Endometrial microvascular endothelial cells (primary cell): ENCODE data around the gene ARHGAP42. TPM values are rescaled to one million over a fixed set of nuclear protein-coding genes. Genes with fewer than 3 reads are reported as not detected.
"Not testable (repeated sequence)": the region's sequence is repeated elsewhere in the genome, so short reads cannot be mapped to it uniquely, and the experiment has no call there.

Experiments used
- in situ Hi-C: cut with HindIII; loops from 2 replicates; pipeline ENCODE4 v1.10.0; 2017; ENCODE audit warnings: low sequenced_read_pairs, low pct_unique_long_range_greater_than_20kb; ENCODE audit errors: inconsistent ontology term
- total RNA-seq: library from RNA; depleted of rRNA; stranded (reverse); fragments of >200 nt; gene quantifications from one replicate; pipeline ENCODE4 v1.2.3, GENCODE V29; 2015; ENCODE audit errors: inconsistent ontology term

Gene ARHGAP42
- total RNA-seq, 1 donor from 2014 or later: 6.2 TPM

DNA sequence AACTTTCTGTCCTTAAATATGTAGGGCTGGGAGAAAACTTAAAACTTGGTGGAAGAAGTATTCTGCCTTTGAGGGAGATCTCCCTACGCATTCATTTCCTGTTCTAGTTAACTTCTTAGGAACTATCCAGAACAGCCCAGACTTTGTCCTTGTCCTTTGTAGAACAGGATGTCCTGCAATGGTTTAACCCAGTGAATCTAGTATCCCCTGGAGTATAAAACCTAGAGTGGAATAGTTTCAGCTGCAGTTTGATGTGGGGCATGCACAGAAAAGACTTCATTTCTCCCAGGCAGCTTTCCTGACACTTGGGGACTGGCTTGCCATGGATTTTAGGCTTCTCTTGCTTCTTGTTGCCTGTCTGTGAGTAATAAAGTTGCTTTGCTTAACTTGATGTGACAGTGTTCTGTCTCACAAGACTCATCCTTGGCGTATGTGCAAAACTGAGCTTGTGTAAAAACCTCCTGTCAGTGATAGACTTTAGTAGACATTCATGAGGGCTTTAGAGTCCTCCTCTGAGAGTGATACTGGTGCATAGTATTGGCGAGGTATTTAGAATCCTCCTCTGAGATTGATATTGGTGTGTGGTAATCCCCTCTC lies 28.2 kb downstream of the ARHGAP42 start:
- in situ Hi-C loops: no loop called here

DNA sequence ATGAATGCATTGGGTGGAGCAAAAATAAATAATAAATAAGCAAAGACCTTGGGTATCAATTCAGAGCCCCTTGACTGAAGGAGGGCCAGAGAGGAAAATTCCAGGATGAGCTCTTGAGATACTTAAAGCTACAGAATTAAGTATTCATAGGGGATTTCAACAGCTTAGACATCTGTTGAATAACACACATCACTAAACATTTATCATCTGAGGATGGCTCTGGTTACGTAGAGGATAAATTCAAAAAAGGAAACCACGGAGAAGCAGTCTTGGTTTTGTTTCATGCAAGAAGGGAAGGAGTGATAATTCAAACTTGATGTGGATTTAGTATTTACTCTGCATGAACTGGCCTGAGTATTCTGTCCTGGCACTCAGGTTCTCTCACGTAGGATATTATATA lies 29.8 kb downstream of the ARHGAP42 start:
- in situ Hi-C loops: no loop called here

DNA sequence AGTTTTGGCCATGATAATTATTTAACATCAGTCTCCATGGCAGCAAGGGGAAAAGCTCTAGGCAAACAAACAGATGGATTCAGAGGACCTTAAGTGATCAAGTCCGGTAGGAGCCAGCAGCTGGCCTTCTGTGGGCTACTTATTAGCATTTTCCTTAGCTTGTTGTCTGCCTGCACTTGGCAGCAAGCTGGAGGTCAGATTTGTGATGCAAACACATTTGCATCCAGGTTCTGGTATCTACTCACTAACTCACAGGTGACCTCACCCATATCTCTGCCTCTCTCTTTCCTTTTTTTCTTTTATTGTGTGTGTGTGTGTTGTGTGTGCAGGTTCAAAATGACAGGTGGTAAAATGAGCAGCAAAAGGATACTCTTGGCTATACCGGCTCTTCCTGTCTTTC lies 32.3 kb downstream of the ARHGAP42 start:
- in situ Hi-C loops: no loop called here

DNA sequence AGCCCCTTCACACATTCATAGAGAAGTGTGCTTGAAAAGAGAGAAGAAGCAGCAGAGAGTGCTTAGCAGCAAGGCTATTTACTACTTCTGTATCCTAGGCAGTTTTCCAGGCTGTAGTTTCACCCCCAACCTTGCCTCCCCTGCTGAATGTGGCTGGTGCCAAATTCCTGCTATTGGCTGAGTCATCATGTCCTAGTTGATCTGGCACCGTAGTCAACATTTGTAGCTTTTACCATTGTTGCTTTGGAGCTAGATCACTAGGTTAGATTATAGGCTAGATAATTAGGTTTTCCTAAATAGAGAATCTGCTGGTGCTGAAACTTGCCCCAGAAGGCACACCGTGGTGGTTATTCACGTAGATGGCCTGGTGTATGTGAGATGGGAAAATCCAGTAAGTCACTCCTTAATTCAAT lies 32.7 kb downstream of the ARHGAP42 start:
- in situ Hi-C loops: no loop called here

DNA sequence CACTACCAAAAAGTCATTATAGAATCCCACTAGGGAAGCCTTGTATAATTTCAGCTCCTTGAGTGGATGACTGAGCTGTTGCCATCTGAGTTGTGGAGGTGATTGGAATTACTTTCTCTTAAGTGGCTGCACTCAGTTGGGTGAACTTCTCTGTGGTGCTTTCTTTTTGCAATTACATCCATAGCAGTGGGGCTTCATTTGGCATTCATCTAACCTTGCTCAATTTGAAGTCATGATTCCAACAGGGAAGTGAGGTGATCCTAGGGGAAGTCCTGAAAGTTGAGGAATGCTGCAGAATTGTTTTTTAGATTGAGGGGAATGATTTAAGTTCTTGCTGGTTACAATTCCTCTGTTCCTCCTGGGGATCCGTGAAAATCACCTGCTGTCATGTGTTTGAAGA lies 39.6 kb downstream of the ARHGAP42 start:
- in situ Hi-C loops: no loop called here

DNA sequence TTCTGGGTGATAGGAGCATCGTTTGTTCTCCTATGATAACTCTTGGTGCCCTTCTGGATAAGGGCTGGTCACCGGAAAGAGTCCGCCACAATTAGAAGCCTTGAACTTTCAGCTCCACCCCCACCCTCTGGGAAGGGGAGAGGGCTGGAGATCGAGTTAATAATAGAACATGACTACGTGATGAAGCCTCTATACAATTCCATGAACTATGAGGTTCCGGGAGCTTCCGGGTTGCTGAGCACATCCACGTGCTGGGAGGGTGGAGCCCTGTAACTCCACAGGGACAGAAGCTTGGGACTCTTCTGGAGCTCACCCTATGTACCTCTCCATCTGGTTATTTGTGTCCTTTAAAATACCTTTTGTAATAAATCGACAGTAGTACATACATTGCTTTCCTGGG lies 40.3 kb downstream of the ARHGAP42 start:
- in situ Hi-C loops: no loop called here

DNA sequence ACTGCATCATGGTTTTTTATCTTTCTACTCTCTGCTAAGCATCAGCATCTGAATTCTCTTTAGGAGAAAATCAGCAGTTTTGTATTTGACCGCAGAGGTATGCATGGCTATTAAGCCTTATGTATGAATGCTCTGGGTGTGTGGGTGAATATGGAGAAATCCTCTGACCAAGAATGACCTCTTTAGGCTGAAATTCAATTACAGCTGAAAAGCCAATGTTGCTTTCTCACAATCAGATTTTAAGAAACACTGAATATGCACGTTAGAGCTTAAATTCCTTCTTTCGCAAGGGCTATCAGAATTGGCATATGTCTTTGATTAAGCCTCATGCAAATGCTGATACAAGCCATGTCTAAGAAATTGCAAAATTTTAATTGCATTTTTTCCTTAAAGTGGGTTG lies 43.2 kb downstream of the ARHGAP42 start:
- in situ Hi-C loops: no loop called here

DNA sequence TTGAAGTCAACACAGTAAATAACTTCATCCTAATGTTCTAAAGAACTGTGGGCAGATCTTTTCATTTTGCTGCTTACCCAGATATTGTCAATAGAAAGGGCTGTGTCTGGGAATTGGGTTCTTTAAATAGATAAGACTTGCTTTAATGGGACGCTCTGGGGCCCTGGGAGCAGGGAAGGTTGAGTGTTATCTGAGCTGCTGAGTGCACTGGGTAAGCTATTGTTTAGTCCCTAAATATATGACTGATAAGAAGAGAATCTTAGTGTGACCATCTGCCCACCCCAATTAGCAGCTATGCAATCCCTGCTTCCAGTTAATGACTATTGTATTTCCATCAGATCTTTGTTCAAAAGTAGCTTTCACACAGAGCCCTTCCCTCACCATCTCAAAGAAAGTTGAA lies 44.4 kb downstream of the ARHGAP42 start:
- in situ Hi-C loops: no loop called here

DNA sequence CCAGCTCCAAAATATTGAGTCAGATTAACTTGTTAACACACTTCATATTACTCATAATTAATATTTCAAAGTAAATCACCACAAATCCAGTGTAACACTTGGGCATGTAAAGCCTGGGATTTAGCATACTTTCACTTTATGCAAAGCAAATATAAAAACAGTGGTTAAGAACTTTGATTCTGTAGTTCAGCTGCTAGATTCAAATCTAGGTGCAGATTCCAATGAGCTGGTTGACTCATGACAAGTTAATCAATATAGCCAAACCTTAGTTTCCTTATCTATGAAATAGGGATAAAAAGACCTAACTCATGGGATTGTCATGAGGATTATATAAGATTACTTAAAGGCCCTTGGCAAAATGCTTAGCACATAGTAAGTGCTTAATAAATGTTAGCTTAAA lies 45.9 kb downstream of the ARHGAP42 start:
- in situ Hi-C loops: no loop called here

DNA sequence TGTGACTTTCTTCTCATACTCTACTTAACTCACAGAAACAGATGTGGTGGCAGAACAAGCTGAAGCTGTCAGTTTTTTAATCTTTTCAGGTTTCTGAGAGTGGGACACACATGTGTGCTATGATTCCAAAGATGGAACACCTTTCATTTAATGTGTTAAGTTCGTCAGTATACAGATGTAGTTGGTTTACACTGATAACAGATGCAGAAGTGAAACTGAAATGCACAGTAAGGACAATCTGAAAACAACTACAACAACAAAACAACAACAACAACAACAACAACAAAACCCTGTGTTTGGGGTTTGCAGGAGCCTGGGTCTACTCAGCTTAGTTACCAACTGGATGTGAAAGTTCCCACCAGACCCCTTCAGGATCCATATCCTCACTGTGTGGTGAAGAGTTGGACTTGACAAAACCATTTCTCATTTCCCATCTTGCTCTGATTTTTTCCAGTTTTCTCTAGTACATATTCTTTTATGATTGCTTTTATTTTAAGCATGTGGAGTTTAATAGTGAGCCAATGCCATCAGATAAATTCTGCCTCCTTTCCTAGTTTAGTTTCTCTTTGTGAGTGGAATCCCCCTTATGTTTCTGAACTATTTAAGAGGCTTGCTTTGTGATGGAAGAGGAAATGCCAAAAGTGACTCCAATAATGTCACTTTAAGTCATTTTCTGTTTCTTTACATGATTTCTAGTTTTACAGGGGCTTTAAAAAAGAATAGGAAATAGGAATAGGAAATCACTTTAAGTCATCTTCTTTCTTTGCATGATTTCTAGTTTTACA lies 47.8 kb downstream of the ARHGAP42 start:
- in situ Hi-C loops: no loop called here

DNA sequence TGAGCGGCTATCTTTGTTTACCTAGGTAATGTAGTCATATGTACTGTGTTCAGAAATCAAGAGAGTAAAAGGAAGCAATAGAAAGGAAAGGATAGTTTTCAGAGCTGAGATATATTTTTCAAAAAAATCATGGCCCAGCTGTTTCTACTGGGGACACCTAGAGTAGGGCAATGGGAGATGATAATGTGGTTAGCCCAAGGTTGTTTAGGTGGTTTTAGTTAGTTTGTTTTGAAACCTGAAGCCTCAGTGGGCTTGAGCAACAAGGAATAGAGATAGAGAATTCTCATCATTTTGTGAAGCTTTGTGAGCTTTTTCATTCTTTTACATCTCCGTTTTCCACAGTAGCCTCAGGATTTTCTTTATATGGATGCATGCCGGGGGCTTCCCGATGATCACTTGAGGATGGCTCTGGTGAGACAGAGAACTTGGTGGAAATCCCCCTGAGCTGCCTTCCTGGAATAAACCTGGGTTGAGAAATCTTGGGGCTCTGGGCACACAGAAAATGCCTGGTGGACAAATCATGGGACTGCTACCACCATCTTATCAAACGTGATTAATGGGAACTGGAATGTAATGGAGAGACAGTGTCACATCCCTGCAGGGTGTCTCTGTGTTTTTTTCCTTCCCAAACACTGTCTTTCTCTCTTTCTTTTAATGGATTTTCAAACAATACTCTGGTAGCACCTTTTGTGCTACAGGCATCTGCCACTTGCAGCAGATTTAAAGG lies 49.0 kb downstream of the ARHGAP42 start:
- in situ Hi-C loops: no loop called here

DNA sequence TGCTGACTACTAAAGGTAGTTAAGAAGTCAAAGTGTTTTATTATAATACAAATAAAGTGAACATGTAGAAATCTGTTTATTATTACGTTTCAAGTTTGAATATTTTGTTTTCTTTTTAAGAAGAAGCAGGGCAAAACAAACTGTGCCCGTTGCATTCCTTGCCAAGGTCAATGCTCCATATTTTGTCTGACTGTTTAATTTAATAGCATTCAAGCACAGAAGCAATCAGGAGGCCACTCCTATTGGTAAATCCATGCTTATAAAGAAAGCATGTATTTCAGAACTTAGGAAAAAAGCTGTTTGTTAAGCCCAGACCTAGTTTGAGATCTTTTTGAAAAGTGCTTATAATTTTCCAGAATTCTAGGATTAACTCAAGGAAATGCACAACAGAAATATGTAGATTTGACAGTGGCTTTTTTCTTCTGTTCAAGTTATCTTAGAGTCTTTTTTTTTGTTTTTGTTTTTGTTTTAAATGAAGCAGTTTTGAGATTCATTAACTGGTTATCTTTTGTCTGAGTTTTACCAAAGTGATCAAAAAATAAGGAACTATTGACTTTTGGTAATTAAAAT lies 51.7 kb downstream of the ARHGAP42 start:
- in situ Hi-C loops: no loop called here

DNA sequence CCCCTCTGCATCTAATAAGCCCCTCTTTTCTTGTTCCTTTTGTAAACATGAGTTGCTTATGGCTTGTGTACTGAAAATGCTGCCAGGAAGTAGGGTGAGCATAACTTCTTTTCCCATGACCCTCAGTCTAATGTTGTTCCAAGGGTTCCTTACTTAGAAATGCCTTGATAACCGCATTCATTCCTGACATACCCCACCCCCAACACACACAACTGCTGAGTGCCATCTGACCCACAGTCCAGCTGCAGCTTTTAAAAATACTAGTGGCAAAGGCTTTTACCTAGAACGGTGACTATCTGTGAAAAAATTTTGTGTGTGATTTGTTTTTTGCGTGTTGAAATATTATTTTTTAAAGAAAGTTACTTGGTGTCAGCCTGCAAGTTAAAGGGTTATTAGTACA lies 52.6 kb downstream of the ARHGAP42 start:
- in situ Hi-C loops: no loop called here

DNA sequence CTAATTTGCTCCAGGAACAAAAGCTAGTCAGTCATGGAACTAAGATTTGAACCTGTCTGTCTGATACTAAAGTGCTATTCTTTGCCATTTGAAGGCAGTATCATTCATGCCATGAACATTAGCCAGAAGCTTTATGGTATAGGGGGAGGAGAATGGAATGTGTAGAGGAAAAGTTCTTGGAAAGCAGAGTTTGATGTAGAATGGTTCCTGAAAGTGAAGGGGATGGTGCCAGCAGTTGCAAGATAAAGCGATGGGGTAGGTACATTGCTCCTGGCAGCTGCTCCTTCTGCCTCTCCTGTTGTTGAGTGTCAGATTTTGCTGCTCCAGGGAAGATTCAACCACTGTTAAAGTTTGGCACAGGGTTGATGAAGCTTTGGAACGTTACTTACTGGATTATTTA lies 53.4 kb downstream of the ARHGAP42 start:
- in situ Hi-C loops: no loop called here

DNA sequence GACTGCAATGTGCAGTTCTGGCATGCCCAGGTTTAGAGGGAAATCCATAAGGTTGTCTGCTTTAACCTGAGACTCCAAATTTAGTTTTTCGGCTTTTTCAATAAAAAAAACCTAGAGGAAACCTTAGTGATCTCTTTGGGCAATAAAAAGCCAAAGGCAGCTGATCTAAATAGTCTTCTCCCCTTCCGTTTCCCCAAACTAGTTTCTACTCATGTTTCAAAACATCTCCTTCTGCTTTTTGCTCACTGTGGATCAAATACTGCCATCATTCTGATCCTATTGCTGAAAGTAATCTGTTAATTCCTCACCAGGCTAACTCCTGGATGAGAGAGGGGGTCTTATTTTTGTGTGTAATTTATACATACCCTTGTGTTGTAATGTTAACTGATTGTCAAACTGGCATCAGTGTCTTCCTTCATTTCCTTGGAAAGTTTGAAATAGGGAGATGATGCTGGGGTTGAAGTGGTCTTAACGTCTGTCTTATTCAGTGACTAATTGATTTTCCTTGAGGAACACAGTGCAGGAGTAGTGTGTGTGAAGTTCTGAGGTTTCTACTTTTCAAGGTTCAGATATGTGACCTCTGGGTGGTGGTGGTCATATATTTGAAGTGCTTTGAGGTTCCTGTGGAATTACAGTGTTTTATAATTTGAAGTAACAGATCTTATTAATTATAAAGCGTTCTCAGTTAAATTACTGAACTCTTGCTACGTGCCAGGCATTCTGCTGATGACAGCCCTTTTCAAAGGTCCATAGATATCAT lies 55.0 kb downstream of the ARHGAP42 start:
- in situ Hi-C loops: no loop called here

DNA sequence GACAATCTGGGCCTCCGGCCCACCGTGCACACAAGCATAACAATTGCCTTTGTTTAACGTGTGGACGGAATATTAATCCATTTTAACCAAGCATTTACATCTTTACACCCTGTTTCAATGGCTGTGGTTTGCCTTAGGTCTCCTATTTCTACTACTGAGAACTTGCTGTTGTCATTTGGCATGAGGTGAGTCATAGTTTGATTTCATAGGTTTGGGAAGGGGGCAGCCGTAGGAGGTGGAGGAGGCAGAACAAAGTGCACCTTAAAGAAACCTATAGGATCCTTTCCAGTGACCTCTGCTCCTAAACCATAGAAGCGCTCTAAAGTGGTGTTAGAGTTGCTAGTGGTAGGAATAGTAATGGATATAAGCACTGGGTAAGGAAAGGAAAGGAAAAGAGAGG lies 59.4 kb downstream of the ARHGAP42 start:
- in situ Hi-C loops: no loop called here

DNA sequence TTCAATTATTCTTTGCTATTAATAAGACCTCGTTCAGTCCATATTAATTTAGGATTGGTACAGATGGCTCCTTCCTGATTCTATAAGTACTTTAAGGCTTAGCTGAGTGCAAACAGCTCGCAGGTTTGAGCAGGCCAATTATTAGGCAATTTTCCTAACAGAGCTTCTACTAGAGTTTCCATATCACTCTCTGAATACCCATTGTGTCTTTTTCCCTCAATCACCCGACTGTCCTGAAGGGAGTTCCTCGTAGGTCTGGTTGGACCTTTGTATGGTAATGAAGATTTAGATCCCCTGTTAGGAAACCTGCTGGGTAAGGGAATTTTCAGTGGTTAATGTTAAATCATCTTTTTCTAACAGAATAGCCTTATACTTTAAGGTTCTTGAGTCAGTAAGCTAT lies 61.1 kb downstream of the ARHGAP42 start:
- in situ Hi-C loops: no loop called here

DNA sequence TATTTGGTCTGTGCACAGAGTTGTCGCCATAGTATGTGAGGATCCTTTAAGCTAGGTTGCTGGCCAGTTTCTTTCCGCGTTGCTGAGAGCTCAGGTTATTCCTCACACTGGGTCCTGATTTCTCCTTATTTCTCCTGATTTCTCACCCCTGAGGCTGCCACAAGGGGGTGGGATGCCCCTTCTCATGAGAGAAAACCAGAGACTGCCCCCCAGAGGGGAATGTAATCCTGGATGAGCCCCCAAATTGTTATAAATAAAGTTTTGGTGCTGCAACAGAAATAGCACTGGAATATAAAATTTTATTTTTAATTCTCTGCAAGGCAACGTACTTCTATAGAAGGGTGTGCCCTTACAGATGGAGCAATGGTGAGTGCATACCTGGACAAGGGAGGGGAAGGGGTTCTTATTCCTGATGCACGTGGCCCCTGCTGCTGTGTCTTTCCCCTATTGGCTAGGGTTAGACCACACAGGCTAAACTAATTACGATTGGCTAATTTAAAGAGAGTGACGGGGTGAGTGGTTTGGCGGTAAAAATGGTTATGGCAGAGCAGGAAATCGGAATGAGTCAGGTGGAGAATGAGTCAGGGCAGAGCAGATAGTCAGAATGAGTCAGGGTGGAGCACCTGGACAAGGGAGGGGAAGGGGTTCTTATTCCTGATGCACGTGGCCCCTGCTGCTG lies 62.9 kb downstream of the ARHGAP42 start:
- in situ Hi-C loops: not testable (repeated sequence)

DNA sequence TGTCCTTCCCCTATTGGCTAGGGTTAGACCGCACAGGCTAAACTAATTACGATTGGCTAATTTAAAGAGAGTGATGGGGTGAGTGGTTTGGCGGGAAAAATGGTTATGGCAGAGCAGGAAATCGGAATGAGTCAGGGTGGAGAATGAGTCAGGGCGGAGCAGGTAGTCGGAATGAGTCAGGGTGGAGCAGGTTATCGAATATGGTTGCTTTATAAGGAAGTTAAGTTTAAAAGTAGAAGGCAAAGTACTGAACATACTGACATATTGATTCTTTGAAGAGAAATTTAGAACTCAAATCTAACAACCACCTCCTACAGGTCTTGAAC lies 63.4 kb downstream of the ARHGAP42 start:
- in situ Hi-C loops: not testable (repeated sequence)
